H4 (cell line): Measurements from ENCODE around the gene SNED1. TPM values are rescaled to one million over a fixed set of nuclear protein-coding genes. Genes with fewer than 3 reads are reported as not detected.

Source experiments
- DNase-seq: peaks from one replicate; pipeline ENCODE4 v3.0.0-alpha.2; 2015; ENCODE audit warnings: low spot score
- total RNA-seq: library from RNA; depleted of rRNA; stranded (reverse); fragments of >200 nt; shearing (Covaris generic); gene quantifications from 2 replicates; pipeline ENCODE4 v1.2.3, GENCODE V29; 2014

Gene SNED1
- total RNA-seq, 1 experiment from 2014 or later, result 1.7 TPM

- no peak for DNase-seq
Observed at GRCh38 chr2:241108271-241109209, 110.1 kb downstream of the SNED1 start.

- DNase-seq, result no peak
Observed at GRCh38 chr2:241109210-241110088, 111.0 kb downstream of the SNED1 start.

GRCh38 chr2:241110089-241110606, 111.7 kb downstream of the SNED1 start:
- DNase-seq, result no peak

GRCh38 chr2:241110607-241111439, 112.4 kb downstream of the SNED1 start:
- DNase-seq, result no peak

GRCh38 chr2:241111440-241111805, 113.0 kb downstream of the SNED1 start:
- no peak for DNase-seq

- DNase-seq, result no peak
Observed at GRCh38 chr2:241112046-241112445, 113.6 kb downstream of the SNED1 start.

GRCh38 chr2:241112592-241112991, 114.2 kb downstream of the SNED1 start:
- no peak for DNase-seq

- DNase-seq, result no peak
Observed at GRCh38 chr2:241114836-241115235, 116.4 kb downstream of the SNED1 start.

- no peak for DNase-seq
Observed at GRCh38 chr2:241115361-241115760, 116.9 kb downstream of the SNED1 start.

GRCh38 chr2:241116606-241117560, 118.5 kb downstream of the SNED1 start:
- no peak for DNase-seq

GRCh38 chr2:241118737-241119505, 120.5 kb downstream of the SNED1 start:
- no peak for DNase-seq

GRCh38 chr2:241120440-241120839, 122.0 kb downstream of the SNED1 start:
- DNase-seq, result no peak

GRCh38 chr2:241121008-241121407, 122.6 kb downstream of the SNED1 start:
- no peak for DNase-seq

GRCh38 chr2:241122376-241123002, 124.1 kb downstream of the SNED1 start:
- DNase-seq, result no peak

GRCh38 chr2:241123816-241124536, 125.6 kb downstream of the SNED1 start:
- no peak for DNase-seq

GRCh38 chr2:241125626-241126025, 127.2 kb downstream of the SNED1 start:
- no peak for DNase-seq

GRCh38 chr2:241126201-241126611, 127.8 kb downstream of the SNED1 start:
- no peak for DNase-seq

GRCh38 chr2:241126771-241127202, 128.4 kb downstream of the SNED1 start:
- no peak for DNase-seq
